K562 (cell line): Measurements from ENCODE around the gene TLCD1. TPM values are rescaled to one million over a fixed set of nuclear protein-coding genes. Genes with fewer than 3 reads are reported as not detected.
A peak's percentile ranks its signal among the peaks of the same experiment; 100 is the strongest.

Source experiments
- ATAC-seq: fragments of 200-7000 bp; cut with Tn5 transposase; 3 replicates; pipeline ENCODE4 v1.9.1; 2020; ENCODE audit warnings: moderate library complexity
- BruUV-seq: library from RNA; stranded (reverse); fragments of 400-500 nt; replicated peaks from 2 replicates; lab custom pipeline; 2021; lab: Mats Ljungman, UMichigan
- CTCF ChIA-PET: fragments of 300-600 bp; formaldehyde crosslinking; extraction: SDS; loops from one replicate; lab custom pipeline; 2021; ENCODE audit warnings: low intra/inter-chr PET ratio; lab: Yijun Ruan, JAX
- POLR2A ChIA-PET: fragments of 300-600, 350-650 bp; sonication (Branson Sonifier 250); formaldehyde crosslinking; extraction: SDS; loops from one replicate; lab custom pipeline; 2021; ENCODE audit warnings: antibody characterized with exemption, inconsistent platforms; lab: Yijun Ruan, JAX
- DNase-seq, 4 experiments: peaks; one replicate each; pipeline versions ENCODE4 v3.0.0 to v3.0.0-alpha.2; 2011 to 2018; ENCODE audit warnings: low spot score in 3 of 4, mixed read lengths in 3 of 4; ENCODE audit errors: extremely low read depth in 1 of 4
- FAIRE-seq: peaks from 2 replicates; lab custom pipeline; 2011; peaks lifted over from hg19 to GRCh38; lab: Jason Lieb, UNC
- H2AFZ ChIP-seq: 2 replicates; pipeline ENCODE4 v1.6.0; 2011; ENCODE audit warnings: low read depth, low read length, control low read depth, inconsistent platforms
- H3K27ac ChIP-seq: fragments of 200-600 bp; 3 replicates; pipeline ENCODE4 v1.8.0; 2011; ENCODE audit warnings: low read depth, mild to moderate bottlenecking, control low read depth, inconsistent platforms, low read length, moderate library complexity, mixed read lengths; ENCODE audit errors: extremely low read depth
- H3K27me3 ChIP-seq, 2 experiments: fragments of 300-600 bp in 1 of 2; 2 replicates in 1 of 2; 3 replicates in 1 of 2; pipeline versions ENCODE4 v1.6.0 to v1.8.0; 2011; ENCODE audit warnings: inconsistent platforms in 2 of 2, low read length in 2 of 2, mild to moderate bottlenecking in 1 of 2, mixed read lengths in 1 of 2, moderate library complexity in 1 of 2; ENCODE audit not compliant: control insufficient read depth in 2 of 2, insufficient read depth in 2 of 2
- H3K36me3 ChIP-seq: fragments of 300-600 bp; 3 replicates; pipeline ENCODE4 v1.8.0; 2011; ENCODE audit warnings: mild to moderate bottlenecking, low read length, inconsistent platforms; ENCODE audit not compliant: control insufficient read depth, insufficient read depth
- H3K4me1 ChIP-seq, 2 experiments: fragments of 200-600 bp in 1 of 2; replicated peaks in 1 of 2; 2 replicates in 1 of 2; 3 replicates in 1 of 2; pipeline versions ENCODE4 v1.5.1 to v1.8.0; 2011; ENCODE audit warnings: inconsistent platforms in 2 of 2, low read length in 2 of 2, mild to moderate bottlenecking in 1 of 2, mixed read lengths in 1 of 2, moderate library complexity in 1 of 2; ENCODE audit not compliant: control insufficient read depth in 2 of 2, insufficient read depth in 2 of 2
- H3K4me2 ChIP-seq: 2 replicates; pipeline ENCODE4 v1.6.1; 2011; ENCODE audit warnings: low read length, control low read depth, inconsistent platforms, mixed read lengths; ENCODE audit not compliant: insufficient read depth
- H3K4me3 ChIP-seq: fragments of 200-600 bp; sonication (generic), shearing (Covaris generic); 2 replicates; pipeline ENCODE4 v1.5.1; 2016; ENCODE audit warnings: control low read depth, inconsistent platforms
- H3K79me2 ChIP-seq: fragments of 200-600 bp; 3 replicates; pipeline ENCODE4 v1.8.0; 2011; ENCODE audit warnings: low read length, inconsistent platforms; ENCODE audit not compliant: control insufficient read depth, insufficient read depth
- H3K9ac ChIP-seq, 2 experiments: 2 replicates each; pipeline versions ENCODE4 v1.6.0 to v1.6.1; 2011; ENCODE audit warnings: low read depth in 2 of 2, low read length in 2 of 2, control low read depth in 1 of 2, inconsistent platforms in 1 of 2, mild to moderate bottlenecking in 1 of 2, mixed read lengths in 1 of 2; ENCODE audit not compliant: insufficient read depth in 1 of 2
- H3K9me1 ChIP-seq: one replicate; pipeline ENCODE4 v1.6.0; 2011; ENCODE audit warnings: inconsistent platforms, mild to moderate bottlenecking, low read length, moderate library complexity; ENCODE audit not compliant: control insufficient read depth, insufficient read depth
- H3K9me3 ChIP-seq: replicated peaks from 2 replicates; pipeline ENCODE4 v1.5.1; 2011; ENCODE audit warnings: low read depth, low read length, inconsistent platforms; ENCODE audit not compliant: control insufficient read depth, insufficient read depth
- H4K20me1 ChIP-seq: replicated peaks from 2 replicates; pipeline ENCODE4 v1.6.1; 2011; ENCODE audit warnings: low read length, inconsistent platforms, mixed read lengths; ENCODE audit not compliant: control insufficient read depth, insufficient read depth
- BCL6 ChIP-seq: fragments of 250-450 bp; sonication (Bioruptor Pico); IDR thresholded peaks from 2 replicates; pipeline ENCODE4 v1.4.0; 2020
- CBX8 ChIP-seq: fragments of 200-600 bp; sonication (generic); IDR thresholded peaks from 2 replicates; pipeline ENCODE4 v1.6.1; 2012; ENCODE audit warnings: borderline replicate concordance, mixed run types, low read depth, mild to moderate bottlenecking, moderate library complexity, mixed read lengths, low read length, control low read depth, inconsistent platforms; ENCODE audit not compliant: poor library complexity, severe bottlenecking; ENCODE audit errors: extremely low read depth
- CTCF ChIP-seq, 3 experiments: IDR thresholded peaks in 2 of 3; conservative IDR thresholded peaks in 1 of 3; 2 replicates each; pipeline ENCODE4 v1.5.1; 2011 to 2012; ENCODE audit warnings: low read length in 3 of 3, mild to moderate bottlenecking in 3 of 3, control low read depth in 2 of 3, improper control_type of control experiment in 1 of 3, inconsistent platforms in 1 of 3, low read depth in 1 of 3, mixed read lengths in 1 of 3, moderate library complexity in 1 of 3; ENCODE audit not compliant: insufficient read depth in 2 of 3
- FOSL1 ChIP-seq: fragments of 200-800 bp; sonication (Bioruptor generic); conservative IDR thresholded peaks from 2 replicates; pipeline ENCODE4 v1.6.1; 2016; ENCODE audit warnings: missing genetic modification characterization, missing compliant biosample characterization
- GABPB1 ChIP-seq: sonication (generic); formaldehyde crosslinking; IDR thresholded peaks from 2 replicates; pipeline ENCODE4 v1.8.0; 2022; ENCODE audit warnings: mild to moderate bottlenecking, missing genetic modification reagents
- NFIC ChIP-seq: fragments of 450-650 bp; IDR thresholded peaks from 2 replicates; pipeline ENCODE4 v1.6.1; 2017; ENCODE audit warnings: mild to moderate bottlenecking, inconsistent platforms
- POLR3G ChIP-seq: IDR thresholded peaks from 2 replicates; pipeline ENCODE4 v1.6.1; 2011; ENCODE audit not compliant: insufficient read length, insufficient replicate concordance; ENCODE audit errors: extremely low read depth
- RAD21 ChIP-seq, 2 experiments: fragments of 250-450 bp in 1 of 2; fragments of 450-650 bp in 1 of 2; sonication (Bioruptor Pico) in 1 of 2; formaldehyde crosslinking in 1 of 2; IDR thresholded peaks in 1 of 2; conservative IDR thresholded peaks in 1 of 2; 2 replicates each; pipeline versions ENCODE4 v1.4.0 to v1.8.0; 2020 to 2022; ENCODE audit warnings: mild to moderate bottlenecking in 2 of 2, moderate library complexity in 1 of 2
- SMC3 ChIP-seq: conservative IDR thresholded peaks from 2 replicates; pipeline ENCODE4 v1.6.1; 2011; ENCODE audit warnings: low read depth, low read length, improper control_type of control experiment; ENCODE audit not compliant: insufficient read depth
- ZFX ChIP-seq: sonication (generic); formaldehyde crosslinking; IDR thresholded peaks from 2 replicates; pipeline ENCODE4 v1.8.0; 2022; ENCODE audit warnings: mild to moderate bottlenecking, missing genetic modification reagents, moderate library complexity
- ZNF583 ChIP-seq: fragments of 250-450 bp; sonication (Bioruptor Pico); IDR thresholded peaks from 2 replicates; pipeline ENCODE4 v1.4.0; 2020
- WGBS: fragments of 100-300 bp; shearing (Covaris generic); methylation state at CpG from one replicate; pipeline ENCODE4 v1.1.6; 2016; ENCODE audit warnings: low coverage, mixed read lengths; ENCODE audit not compliant: insufficient coverage; ENCODE audit errors: missing lambda C conversion rate; 5-methylcytosine and 5-hydroxymethylcytosine counted together
- in situ Hi-C: fragments of 300-500 bp; cut with MboI; formaldehyde crosslinking; loops from 4 replicates; pipeline ENCODE4 v1.15.0; 2018; ENCODE audit warnings: inconsistent platforms, mixed read lengths
- intact Hi-C: fragments of 100-400 bp; cut with micrococcal nuclease; formaldehyde crosslinking; loops from 2 replicates; pipeline ENCODE4 v1.14.2; 2022
- polyA plus RNA-seq, 8 experiments: library from polyadenylated mRNA; depleted of rRNA in 4 of 8; stranded (reverse) in 5 of 8; unstranded in 3 of 8; fragments of >200 nt; fragmentation: Nextera tagmentation in 2 of 8; fragmentation: Illumina TruSeq in 1 of 8; extraction: Ambion mirVana in 2 of 8; extraction: Trizol in 1 of 8; gene quantifications; 2 replicates each; pipeline versions ENCODE4 v1.2.1 to v1.2.3, GENCODE V29; 2011 to 2014; ENCODE audit warnings: inconsistent platforms in 1 of 8, missing spikeins in 1 of 8
- total RNA-seq, 7 experiments: library from RNA; depleted of rRNA in 6 of 7; stranded (reverse); fragments of >200 nt in 6 of 7; fragmentation: Illumina TruSeq in 2 of 7; extraction: Trizol in 2 of 7; gene quantifications; 2 replicates each; pipeline versions ENCODE4 v1.2.1 to v1.2.3, GENCODE V29; 2011 to 2021; ENCODE audit warnings: low replicate concordance in 1 of 7

Gene TLCD1
- total and polyA plus RNA-seq, 9 of the 15 experiments (the other 6 are each of a cell fraction or from before 2014, with no cell fraction given): 6.8 to 37.7 (median 21.7) TPM

- intact Hi-C loops: no loop called here
- ATAC-seq (peak; percentile 54; the same call in 2 of the 3 replicates), DNase-seq (peak in 2 of 4 experiments; percentile 44 to 61), FAIRE-seq (peak; percentile 81)
- Histone ChIP-seq H4K20me1 (no peaks in the 10 kb centered on the region), H3K36me3 (peaks cover 95% of the 10 kb centered on the region), H2AFZ (no peak overlapping the region), H3K27me3 (no peaks in the 10 kb centered on the region), H3K4me1 (no peaks in the 10 kb centered on the region), H3K4me3 (no peak overlapping the region), H3K27ac (no peak overlapping the region), H3K4me2 (no peak overlapping the region), H3K79me2 (no peaks in the 10 kb centered on the region), H3K9ac (no peak overlapping the region), H3K9me3 (no peaks in the 10 kb centered on the region), H3K9me1 (no peaks in the 10 kb centered on the region)
- in situ Hi-C loops: no loop called here
- CTCF ChIA-PET: interaction anchor here (0.7 kb wide), 1 partner anchor 432 kb away, joined by 4 read pairs; no protein-coding TSS in a partner anchor
- 0 out of 2 replicates have a peak, but pooled peaks have one; percentile 13 for TF ChIP-seq SMC3
- TF ChIP-seq NFIC: peak; percentile 97
- TF ChIP-seq ZFX (CRISPR knock-in tag): 0 out of 2 replicates have a peak, but pooled peaks have one; percentile 15
- no peak for TF ChIP-seq CBX8
- no peak for TF ChIP-seq BCL6
- no peak for TF ChIP-seq POLR3G
- no peak for TF ChIP-seq GABPB1 (CRISPR knock-in tag)
- no peak for TF ChIP-seq FOSL1 (tag)
- TF ChIP-seq RAD21 (CRISPR knock-in tag; conservative IDR thresholded peaks at IDR 0.05 in 1 of 2, IDR thresholded peaks at IDR 0.05 in 1 of 2): peak in 1 of 2 experiments; percentile 58; a peak in 2 of 4 replicates
- TF ChIP-seq CTCF (IDR thresholded peaks at IDR 0.05 in 2 of 3, conservative IDR thresholded peaks at IDR 0.05 in 1 of 3; ENCODE audit: insufficient read depth in 2 of 3, low read depth in 1 of 3, low read length in 3 of 3): peak; percentile 15 to 56 (median 35); a peak in 3 of 6 replicates
- no peak for TF ChIP-seq ZNF583 (CRISPR knock-in tag)
- POLR2A ChIA-PET: no interaction called here
- no TSS peak for BruUV-seq
- WGBS: 55% methylated on average over 3 of the region's 3 CpGs
These were observed 41.1 kb downstream of the TLCD1 start for GRCh38 chr17:28684963-28685362.
